Erythroblast (primary cell): ENCODE results near the gene OTOP3.

Experiments used
- GATA1 ChIP-seq: IDR thresholded peaks from 2 replicates; pipeline ENCODE4 v1.6.1; 2011; ENCODE audit warnings: low read depth, mild to moderate bottlenecking, control low read depth, low read length, moderate library complexity
- POLR2A ChIP-seq: IDR thresholded peaks from 2 replicates; pipeline ENCODE4 v1.6.1; 2011; ENCODE audit warnings: mild to moderate bottlenecking, low read length

- TF ChIP-seq POLR2A (no peak), GATA1 (no peak)
Observed at GRCh38 chr17:74917430-74917829, 18.3 kb upstream of the OTOP3 start.
